GM21526 (cell line): Measurements from ENCODE around the gene PLCG1.

Experiments
- ATAC-seq: cut with Tn5 transposase; IDR thresholded peaks from one replicate; pipeline ENCODE4 v1.9.1; 2021; ENCODE audit warnings: moderate library complexity; ENCODE audit not compliant: unreplicated experiment, low FRiP score

Gene PLCG1

GRCh38 chr20:41141153-41141815 is 3.9 kb downstream of the PLCG1 start:
- no peak for ATAC-seq

GRCh38 chr20:41142245-41142644 is 4.9 kb downstream of the PLCG1 start:
- no peak for ATAC-seq

- ATAC-seq, result no peak
These were observed 5.6 kb downstream of the PLCG1 start for GRCh38 chr20:41142919-41143318.

- ATAC-seq, result no peak
These were observed 6.0 kb downstream of the PLCG1 start for GRCh38 chr20:41143354-41143753.

GRCh38 chr20:41145317-41145716 is 8.0 kb downstream of the PLCG1 start:
- no peak for ATAC-seq

- ATAC-seq, result no peak
These were observed 8.7 kb downstream of the PLCG1 start for GRCh38 chr20:41145821-41146620.

GRCh38 chr20:41147767-41148191 is 10.4 kb downstream of the PLCG1 start:
- ATAC-seq, result no peak

GRCh38 chr20:41148942-41149341 is 11.6 kb downstream of the PLCG1 start:
- ATAC-seq, result no peak

GRCh38 chr20:41150664-41151063 is 13.3 kb downstream of the PLCG1 start:
- no peak for ATAC-seq

GRCh38 chr20:41151134-41151869 is 14.0 kb downstream of the PLCG1 start:
- ATAC-seq, result no peak

GRCh38 chr20:41152108-41152757 is 14.9 kb downstream of the PLCG1 start:
- ATAC-seq, result no peak

GRCh38 chr20:41154436-41155176 is 17.3 kb downstream of the PLCG1 start:
- no peak for ATAC-seq

- ATAC-seq, result no peak
These were observed 17.9 kb downstream of the PLCG1 start for GRCh38 chr20:41155261-41155660.

GRCh38 chr20:41158082-41158625 is 20.8 kb downstream of the PLCG1 start:
- no peak for ATAC-seq

- ATAC-seq, result no peak
These were observed 22.2 kb downstream of the PLCG1 start for GRCh38 chr20:41159547-41159946.

- ATAC-seq, result no peak
These were observed 23.3 kb downstream of the PLCG1 start for GRCh38 chr20:41160686-41161085.

GRCh38 chr20:41161886-41162285 is 24.5 kb downstream of the PLCG1 start:
- ATAC-seq, result no peak

- no peak for ATAC-seq
These were observed 25.1 kb downstream of the PLCG1 start for GRCh38 chr20:41162396-41162795.

- no peak for ATAC-seq
These were observed 26.5 kb downstream of the PLCG1 start for GRCh38 chr20:41163821-41164220.
